Head of caudate nucleus (tissue), 42 donors: ENCODE data around the gene LPIN2.
"Not testable (repeated sequence)": the region's sequence is repeated elsewhere in the genome, so short reads cannot be mapped to it uniquely, and the experiment has no call there.

Experiments used
- DNase-seq, 42 donors: peaks; one replicate each; pipeline versions ENCODE4 v3.0.0 to v3.0.0-alpha.2; 2020 to 2021; ENCODE audit warnings: mixed read lengths in 7 of 42
- intact Hi-C: fragments of 100-400 bp; cut with DNase I; formaldehyde crosslinking; loops from one replicate; pipeline ENCODE4 v1.15.0; 2022

Gene LPIN2

GRCh38 chr18:3015204-3015592 lies 2.3 kb upstream of the LPIN2 start:
- intact Hi-C loops = loop anchor here (10.0 kb wide), 1 partner anchor 230 kb away; the partner anchor contains the start of gene MYL12A
- DNase-seq = no peak

GRCh38 chr18:3014503-3015203 lies 1.7 kb upstream of the LPIN2 start:
- no peak for DNase-seq
- intact Hi-C loops = loop anchor here (10.0 kb wide), 1 partner anchor 230 kb away; the partner anchor contains the start of gene MYL12A

- intact Hi-C loops = loop anchor here (10.0 kb wide), 1 partner anchor 232 kb away; the partner anchor contains the start of gene MYL12A
- DNase-seq = peak; percentile 33 to 88 (median 74)
Observed at GRCh38 chr18:3012136-3013023, 564 bp downstream of the LPIN2 start.

GRCh38 chr18:3010086-3010485 lies 2.9 kb downstream of the LPIN2 start:
- intact Hi-C loops = loop anchor here (10.0 kb wide), 1 partner anchor 235 kb away; the partner anchor contains the start of gene MYL12A
- no peak for DNase-seq

- intact Hi-C loops = no loop called here
- no peak for DNase-seq
Observed at GRCh38 chr18:3008541-3008940, 4.4 kb downstream of the LPIN2 start.

GRCh38 chr18:3007491-3007890 lies 5.5 kb downstream of the LPIN2 start:
- DNase-seq = no peak
- intact Hi-C loops = no loop called here

- no peak for DNase-seq
- intact Hi-C loops = no loop called here
Observed at GRCh38 chr18:3005462-3005861, 7.5 kb downstream of the LPIN2 start.

GRCh38 chr18:3003766-3004165 lies 9.2 kb downstream of the LPIN2 start:
- DNase-seq, intact Hi-C loops: not testable (repeated sequence)

- intact Hi-C loops = no loop called here
- no peak for DNase-seq
Observed at GRCh38 chr18:3002732-3003131, 10.2 kb downstream of the LPIN2 start.

GRCh38 chr18:2998644-2999043 lies 14.3 kb downstream of the LPIN2 start:
- no peak for DNase-seq

GRCh38 chr18:2997846-2998564 lies 14.9 kb downstream of the LPIN2 start:
- intact Hi-C loops = no loop called here

More at GRCh38 chr18:2998644-2999043, 14.3 kb downstream of the LPIN2 start:
- intact Hi-C loops = no loop called here

GRCh38 chr18:2997429-2997828 lies 15.5 kb downstream of the LPIN2 start:
- intact Hi-C loops = no loop called here
- DNase-seq = no peak

More at GRCh38 chr18:2997846-2998564, 14.9 kb downstream of the LPIN2 start:
- peak in 6 of 42 donors; percentile 24 to 54 (median 42) for DNase-seq

- intact Hi-C loops = no loop called here
- no peak for DNase-seq
Observed at GRCh38 chr18:2994603-2995432, 18.1 kb downstream of the LPIN2 start.

- DNase-seq = no peak
- intact Hi-C loops = no loop called here
Observed at GRCh38 chr18:2994020-2994589, 18.8 kb downstream of the LPIN2 start.

- intact Hi-C loops = no loop called here
- DNase-seq = no peak
Observed at GRCh38 chr18:2992995-2993877, 19.7 kb downstream of the LPIN2 start.

- DNase-seq = no peak
- intact Hi-C loops = no loop called here
Observed at GRCh38 chr18:2990956-2991640, 21.8 kb downstream of the LPIN2 start.
